Measurements from ENCODE around the gene UAP1L1.

Gene UAP1L1

GRCh38 chr9:137103206-137103999, 26.1 kb downstream of the UAP1L1 start:
- no peak for DNase-seq

GRCh38 chr9:137105814-137106661, 28.7 kb downstream of the UAP1L1 start:
- no peak for DNase-seq

GRCh38 chr9:137106662-137107250, 29.4 kb downstream of the UAP1L1 start:
- no peak for DNase-seq

GRCh38 chr9:137107312-137107921, 30.1 kb downstream of the UAP1L1 start:
- no peak for DNase-seq

GRCh38 chr9:137107982-137108381, 30.7 kb downstream of the UAP1L1 start:
- no peak for DNase-seq

- no peak for DNase-seq
These were observed 31.4 kb downstream of the UAP1L1 start for GRCh38 chr9:137108608-137109249.

- no peak for DNase-seq
These were observed 32.2 kb downstream of the UAP1L1 start for GRCh38 chr9:137109250-137110146.

- no peak for DNase-seq
These were observed 33.0 kb downstream of the UAP1L1 start for GRCh38 chr9:137110147-137110910.

GRCh38 chr9:137110911-137111787, 33.8 kb downstream of the UAP1L1 start:
- DNase-seq: no peak

- DNase-seq: no peak
These were observed 34.7 kb downstream of the UAP1L1 start for GRCh38 chr9:137111788-137112563.

- DNase-seq: no peak
These were observed 35.5 kb downstream of the UAP1L1 start for GRCh38 chr9:137112564-137113384.

- no peak for DNase-seq
These were observed 36.3 kb downstream of the UAP1L1 start for GRCh38 chr9:137113385-137114159.

GRCh38 chr9:137114220-137114612, 36.9 kb downstream of the UAP1L1 start:
- DNase-seq: no peak

- peak; percentile 17 for DNase-seq
These were observed 37.5 kb downstream of the UAP1L1 start, which contains the start of gene DPP7 for GRCh38 chr9:137114613-137115393. DPP7 (minus strand) TSS chr9:137114733; CDS start chr9:137114713, 20 bp downstream.

GRCh38 chr9:137115394-137116026, 38.2 kb downstream of the UAP1L1 start:
- no peak for DNase-seq

- DNase-seq: no peak
These were observed 38.8 kb downstream of the UAP1L1 start for GRCh38 chr9:137116027-137116507.
